IPS DF 6.9 (cell line): ENCODE data around the gene CHRD.
A peak's percentile ranks its signal among the peaks of the same experiment; 100 is the strongest.

Source experiments
- DNase-seq: peaks from one replicate; pipeline ENCODE4 v3.0.0-alpha.2; 2013; ENCODE audit warnings: low read depth, low spot score
- H3K27ac ChIP-seq: one replicate; pipeline ENCODE4 v1.5.1; 2013; ENCODE audit warnings: low read length, control low read depth
- H3K27me3 ChIP-seq: 2 replicates; pipeline ENCODE4 v1.6.1; 2013; ENCODE audit warnings: mild to moderate bottlenecking, low read length; ENCODE audit not compliant: control insufficient read depth, insufficient read depth
- H3K36me3 ChIP-seq: 2 replicates; pipeline ENCODE4 v1.6.1; 2013; ENCODE audit warnings: low read length; ENCODE audit not compliant: control insufficient read depth, insufficient read depth
- H3K4me1 ChIP-seq: 2 replicates; pipeline ENCODE4 v1.6.1; 2013; ENCODE audit warnings: low read length; ENCODE audit not compliant: control insufficient read depth, insufficient read depth
- H3K4me3 ChIP-seq: 2 replicates; pipeline ENCODE4 v1.5.1; 2013; ENCODE audit warnings: mild to moderate bottlenecking, low read length
- H3K9me3 ChIP-seq: 2 replicates; pipeline ENCODE4 v1.6.1; 2013; ENCODE audit warnings: low read length, inconsistent platforms; ENCODE audit not compliant: control insufficient read depth, insufficient read depth
- WGBS: extraction: QIAGEN DNeasy Blood & Tissue Kit; methylation state at CpG from one replicate; pipeline ENCODE4 v1.1.7; 2013; ENCODE audit warnings: mixed read lengths, missing lambda C conversion rate; ENCODE audit not compliant: insufficient read length, insufficient coverage; 5-methylcytosine and 5-hydroxymethylcytosine counted together

CHRD gene

GRCh38 chr3:184375747-184376461 lies 4.0 kb upstream of the CHRD start:
- H3K4me1 ChIP-seq, result peaks cover 2% of the 10 kb centered on the region
- H3K27me3 ChIP-seq, result peaks cover 14% of the 10 kb centered on the region
- H3K9me3 ChIP-seq, result no peaks in the 10 kb centered on the region
- no peaks in the 10 kb centered on the region for H3K36me3 ChIP-seq
- DNase-seq, result no peak
- H3K4me3 ChIP-seq, result no peak overlapping the region
- no CpG with 5 or more reads among the region's 12 CpGs for WGBS
- H3K27ac ChIP-seq, result no peak overlapping the region

- Histone ChIP-seq H3K36me3 (no peaks in the 10 kb centered on the region), H3K4me3 (no peak overlapping the region), H3K27ac (no peak overlapping the region), H3K27me3 (peaks cover 28% of the 10 kb centered on the region), H3K4me1 (peaks cover 2% of the 10 kb centered on the region), H3K9me3 (no peaks in the 10 kb centered on the region)
- no CpG with 5 or more reads among the region's 5 CpGs for WGBS
- DNase-seq, result no peak
These were observed 2.5 kb upstream of the CHRD start for GRCh38 chr3:184377374-184377773.

GRCh38 chr3:184377882-184378445 lies 1.9 kb upstream of the CHRD start, which contains the start of gene THPO:
THPO (minus strand) TSS chr3:184378207; CDS start chr3:184376259, 1,948 bp downstream.
- Histone ChIP-seq H3K4me1 (peaks cover 2% of the 10 kb centered on the region), H3K4me3 (no peak within 1 kb of the TSS), H3K9me3 (no peaks in the 10 kb centered on the region), H3K27me3 (peaks cover 29% of the 10 kb centered on the region), H3K27ac (no peak within 1 kb of the TSS), H3K36me3 (no peaks in the 10 kb centered on the region)
- DNase-seq, result no peak
- no CpG with 5 or more reads among the region's 7 CpGs for WGBS

- Histone ChIP-seq H3K27me3 (peaks cover 29% of the 10 kb centered on the region), H3K27ac (no peak overlapping the region), H3K9me3 (no peaks in the 10 kb centered on the region), H3K36me3 (no peaks in the 10 kb centered on the region), H3K4me1 (peaks cover 2% of the 10 kb centered on the region), H3K4me3 (no peak overlapping the region)
- DNase-seq, result no peak
- no CpG with 5 or more reads among the region's 10 CpGs for WGBS
These were observed 1.1 kb upstream of the CHRD start for GRCh38 chr3:184378651-184379357.

- peak overlapping the region; percentile 65 for H3K4me3 ChIP-seq
- peaks cover 29% of the 10 kb centered on the region for H3K27me3 ChIP-seq
- H3K4me1 ChIP-seq, result peaks cover 2% of the 10 kb centered on the region
- H3K27ac ChIP-seq, result no peak overlapping the region
- H3K9me3 ChIP-seq, result no peaks in the 10 kb centered on the region
- no peaks in the 10 kb centered on the region for H3K36me3 ChIP-seq
- DNase-seq, result no peak
- no CpG with 5 or more reads among the region's 62 CpGs for WGBS
These were observed 352 bp downstream of the CHRD start for GRCh38 chr3:184380185-184380626.

- Histone ChIP-seq H3K27ac (no peak overlapping the region), H3K9me3 (no peaks in the 10 kb centered on the region), H3K36me3 (no peaks in the 10 kb centered on the region), H3K4me1 (peaks cover 2% of the 10 kb centered on the region), H3K27me3 (peaks cover 29% of the 10 kb centered on the region), H3K4me3 (peak overlapping the region; percentile 65)
- DNase-seq, result no peak
- WGBS, result no CpG with 5 or more reads among the region's 42 CpGs
These were observed 890 bp downstream of the CHRD start for GRCh38 chr3:184380627-184381260.

- DNase-seq, result no peak
- Histone ChIP-seq H3K36me3 (no peaks in the 10 kb centered on the region), H3K27me3 (peaks cover 29% of the 10 kb centered on the region), H3K27ac (no peak overlapping the region), H3K4me1 (peaks cover 2% of the 10 kb centered on the region), H3K9me3 (no peaks in the 10 kb centered on the region), H3K4me3 (peak overlapping the region; percentile 20; the same call in 1 of the 2 replicates)
- WGBS, result no CpG with 5 or more reads among the region's 55 CpGs
These were observed 1.7 kb downstream of the CHRD start for GRCh38 chr3:184381261-184382224.

GRCh38 chr3:184382326-184383032 lies 2.6 kb downstream of the CHRD start:
- peaks cover 29% of the 10 kb centered on the region for H3K27me3 ChIP-seq
- no peak overlapping the region for H3K4me3 ChIP-seq
- H3K4me1 ChIP-seq, result peaks cover 2% of the 10 kb centered on the region

GRCh38 chr3:184383033-184383740 lies 3.3 kb downstream of the CHRD start:
- Histone ChIP-seq H3K27ac (no peak overlapping the region), H3K9me3 (no peaks in the 10 kb centered on the region), H3K36me3 (no peaks in the 10 kb centered on the region), H3K4me1 (no peaks in the 10 kb centered on the region; the same call in 1 of the 2 replicates), H3K4me3 (no peak overlapping the region), H3K27me3 (peaks cover 29% of the 10 kb centered on the region)
- no peak for DNase-seq
- WGBS, result no CpG with 5 or more reads among the region's 15 CpGs

More at GRCh38 chr3:184382326-184383032, 2.6 kb downstream of the CHRD start:
- H3K36me3 ChIP-seq, result no peaks in the 10 kb centered on the region
- H3K9me3 ChIP-seq, result no peaks in the 10 kb centered on the region
- no CpG with 5 or more reads among the region's 16 CpGs for WGBS
- DNase-seq, result no peak
- no peak overlapping the region for H3K27ac ChIP-seq
